Astrocyte (in vitro differentiated cells and primary cell): Measurements from ENCODE around the gene PNKD. TPM values are rescaled to one million over a fixed set of nuclear protein-coding genes. Genes with fewer than 3 reads are reported as not detected.

Experiments used
- DNase-seq: peaks from one replicate; pipeline ENCODE4 v3.0.0-alpha.2; 2010; ENCODE audit warnings: low read depth
- FAIRE-seq: peaks from 2 replicates; lab custom pipeline; 2011; peaks lifted over from hg19 to GRCh38; lab: Jason Lieb, UNC
- H2AFZ ChIP-seq: 2 replicates; pipeline ENCODE4 v1.6.0; 2012; ENCODE audit warnings: low read depth, low read length, inconsistent platforms
- H3K27ac ChIP-seq: 2 replicates; pipeline ENCODE4 v1.5.1; 2011; ENCODE audit warnings: low read depth, low read length, inconsistent platforms
- H3K27me3 ChIP-seq: 2 replicates; pipeline ENCODE4 v1.6.0; 2011; ENCODE audit warnings: low read length, inconsistent platforms; ENCODE audit not compliant: insufficient read depth
- H3K36me3 ChIP-seq: 2 replicates; pipeline ENCODE4 v1.5.1; 2011; ENCODE audit warnings: low read length, inconsistent platforms; ENCODE audit not compliant: insufficient read depth
- H3K4me1 ChIP-seq: 2 replicates; pipeline ENCODE4 v1.5.1; 2011; ENCODE audit warnings: low read length, inconsistent platforms; ENCODE audit not compliant: insufficient read depth
- H3K4me2 ChIP-seq: 2 replicates; pipeline ENCODE4 v1.6.0; 2012; ENCODE audit warnings: low read length, inconsistent platforms
- H3K4me3 ChIP-seq: 2 replicates; pipeline ENCODE4 v1.5.1; 2011; ENCODE audit warnings: low read depth, mild to moderate bottlenecking, low read length, inconsistent platforms; ENCODE audit not compliant: insufficient read depth
- H3K79me2 ChIP-seq: 2 replicates; pipeline ENCODE4 v1.6.0; 2012; ENCODE audit warnings: mild to moderate bottlenecking, low read length, inconsistent platforms; ENCODE audit not compliant: insufficient read depth
- H3K9ac ChIP-seq: 2 replicates; pipeline ENCODE4 v1.6.0; 2012; ENCODE audit warnings: mild to moderate bottlenecking, low read length, inconsistent platforms
- H3K9me3 ChIP-seq: 2 replicates; pipeline ENCODE4 v1.5.1; 2012; ENCODE audit warnings: low read depth, mild to moderate bottlenecking, low read length, inconsistent platforms; ENCODE audit not compliant: insufficient read depth
- H4K20me1 ChIP-seq: 2 replicates; pipeline ENCODE4 v1.6.0; 2012; ENCODE audit warnings: low read length, inconsistent platforms; ENCODE audit not compliant: insufficient read depth
- H3K27ac Mint-ChIP-seq: one replicate; pipeline ENCODE4 v1.8.0; 2021; ENCODE audit warnings: mild to moderate bottlenecking, mixed read lengths; ENCODE audit not compliant: unreplicated experiment
- H3K27me3 Mint-ChIP-seq: one replicate; pipeline ENCODE4 v1.8.0; 2021; ENCODE audit warnings: low read depth, mixed read lengths; ENCODE audit not compliant: unreplicated experiment
- H3K36me3 Mint-ChIP-seq: one replicate; pipeline ENCODE4 v1.8.0; 2021; ENCODE audit warnings: low read depth, mixed read lengths; ENCODE audit not compliant: unreplicated experiment
- H3K4me1 Mint-ChIP-seq: one replicate; pipeline ENCODE4 v1.8.0; 2021; ENCODE audit warnings: low read depth, mixed read lengths; ENCODE audit not compliant: unreplicated experiment
- H3K4me3 Mint-ChIP-seq: one replicate; pipeline ENCODE4 v1.8.0; 2021; ENCODE audit warnings: mild to moderate bottlenecking, moderate library complexity, mixed read lengths; ENCODE audit not compliant: unreplicated experiment
- H3K9me3 Mint-ChIP-seq: one replicate; pipeline ENCODE4 v1.8.0; 2021; ENCODE audit warnings: mild to moderate bottlenecking, mixed read lengths; ENCODE audit not compliant: unreplicated experiment
- CTCF ChIP-seq: IDR thresholded peaks from 2 replicates; pipeline ENCODE4 v1.5.1; 2011; ENCODE audit warnings: low read depth, mild to moderate bottlenecking, inconsistent platforms, low read length, moderate library complexity; ENCODE audit not compliant: insufficient read depth
- EZH2 ChIP-seq: IDR thresholded peaks from 2 replicates; pipeline ENCODE4 v1.6.1; 2012; ENCODE audit warnings: mild to moderate bottlenecking, low read length, inconsistent platforms; ENCODE audit not compliant: insufficient read depth
- total RNA-seq: library from RNA; stranded (reverse); gene quantifications from 2 replicates; pipeline ENCODE4 v1.2.1, GENCODE V29; 2021

PNKD gene
- total RNA-seq, 1 donor from 2014 or later: 40.9 TPM

- Histone ChIP-seq H3K27me3 (no peaks in the 10 kb centered on the region), H3K4me2 (no peak overlapping the region), H2AFZ (no peak overlapping the region), H3K4me3 (no peak overlapping the region), H4K20me1 (no peaks in the 10 kb centered on the region), H3K79me2 (no peaks in the 10 kb centered on the region), H3K4me1 (no peaks in the 10 kb centered on the region), H3K27ac (no peak overlapping the region), H3K36me3 (no peaks in the 10 kb centered on the region), H3K9me3 (no peaks in the 10 kb centered on the region), H3K9ac (no peak overlapping the region)
- Mint-ChIP-seq H3K27me3 (no peaks in the 10 kb centered on the region), H3K4me3 (no peak overlapping the region), H3K27ac (no peak overlapping the region), H3K9me3 (peaks cover 4% of the 10 kb centered on the region), H3K36me3 (peaks cover 17% of the 10 kb centered on the region), H3K4me1 (peaks cover 8% of the 10 kb centered on the region)
- TF ChIP-seq EZH2 (no peak), CTCF (no peak)
- FAIRE-seq (no peak), DNase-seq (no peak)
These were observed 75.3 kb downstream of the PNKD start for GRCh38 chr2:218345491-218346236.

- FAIRE-seq (no peak), DNase-seq (no peak)
- H3K4me3 Mint-ChIP-seq: no peak overlapping the region
- Histone ChIP-seq H3K9ac (no peak overlapping the region), H4K20me1 (no peaks in the 10 kb centered on the region), H3K79me2 (no peaks in the 10 kb centered on the region), H3K27me3 (no peaks in the 10 kb centered on the region), H3K4me3 (no peak overlapping the region), H2AFZ (no peak overlapping the region), H3K4me2 (no peak overlapping the region), H3K4me1 (no peaks in the 10 kb centered on the region), H3K36me3 (no peaks in the 10 kb centered on the region), H3K9me3 (no peaks in the 10 kb centered on the region), H3K27ac (no peak overlapping the region)
- TF ChIP-seq EZH2 (no peak), CTCF (no peak)
- H3K27ac Mint-ChIP-seq: no peak overlapping the region
- H3K27me3 Mint-ChIP-seq: peaks cover 4% of the 10 kb centered on the region
- peaks cover 8% of the 10 kb centered on the region for H3K4me1 Mint-ChIP-seq
- peaks cover 14% of the 10 kb centered on the region for H3K36me3 Mint-ChIP-seq
- H3K9me3 Mint-ChIP-seq: peaks cover 13% of the 10 kb centered on the region
These were observed 76.9 kb downstream of the PNKD start for GRCh38 chr2:218347172-218347571.

GRCh38 chr2:218354045-218354444, 83.7 kb downstream of the PNKD start:
- Mint-ChIP-seq H3K4me1 (no peaks in the 10 kb centered on the region), H3K4me3 (no peak overlapping the region), H3K27ac (no peak overlapping the region), H3K36me3 (peaks cover 8% of the 10 kb centered on the region), H3K9me3 (peaks cover 17% of the 10 kb centered on the region), H3K27me3 (peaks cover 8% of the 10 kb centered on the region)
- Histone ChIP-seq H3K9ac (no peak overlapping the region), H2AFZ (no peak overlapping the region), H3K27ac (no peak overlapping the region), H3K4me3 (no peak overlapping the region), H4K20me1 (no peaks in the 10 kb centered on the region), H3K4me2 (no peak overlapping the region), H3K36me3 (no peaks in the 10 kb centered on the region), H3K9me3 (no peaks in the 10 kb centered on the region), H3K4me1 (no peaks in the 10 kb centered on the region), H3K79me2 (no peaks in the 10 kb centered on the region), H3K27me3 (peaks cover 2% of the 10 kb centered on the region)
- no peak for DNase-seq
- FAIRE-seq: no peak
- TF ChIP-seq CTCF (no peak), EZH2 (no peak)
